Fibroblast of lung (primary cell): Measurements from ENCODE around the gene TBC1D8. TPM values are rescaled to one million over a fixed set of nuclear protein-coding genes. Genes with fewer than 3 reads are reported as not detected.

Source experiments
- DNase-seq, 2 donors: peaks; one replicate each; pipeline versions ENCODE4 v3.0.0 to v3.0.0-alpha.2; 2010; ENCODE audit warnings: low read depth in 2 of 2
- H2AFZ ChIP-seq: 2 replicates; pipeline ENCODE4 v1.5.1; 2012; ENCODE audit warnings: low read length, control low read depth, inconsistent platforms
- H3K27ac ChIP-seq: 2 replicates; pipeline ENCODE4 v1.5.1; 2011; ENCODE audit warnings: low read length, control low read depth; ENCODE audit not compliant: insufficient read depth
- H3K27me3 ChIP-seq: 2 replicates; pipeline ENCODE4 v1.5.1; 2011; ENCODE audit warnings: mild to moderate bottlenecking, low read length; ENCODE audit not compliant: control insufficient read depth, insufficient read depth
- H3K36me3 ChIP-seq: 2 replicates; pipeline ENCODE4 v1.5.1; 2011; ENCODE audit warnings: low read length; ENCODE audit not compliant: control insufficient read depth, insufficient read depth
- H3K4me1 ChIP-seq: 2 replicates; pipeline ENCODE4 v1.5.1; 2011; ENCODE audit warnings: low read length; ENCODE audit not compliant: control insufficient read depth, insufficient read depth; ENCODE audit errors: extremely low read depth
- H3K4me2 ChIP-seq: 2 replicates; pipeline ENCODE4 v1.5.1; 2011; ENCODE audit warnings: low read length, control low read depth; ENCODE audit not compliant: insufficient read depth; ENCODE audit errors: extremely low read depth
- H3K4me3 ChIP-seq, 4 experiments: fragments of 200-600 bp in 1 of 4; sonication (generic) in 1 of 4; replicated peaks in 1 of 4; 2 replicates each; pipeline ENCODE4 v1.5.1; 2011 to 2016; ENCODE audit warnings: low read length in 4 of 4, low read depth in 3 of 4, mild to moderate bottlenecking in 3 of 4, control low read depth in 2 of 4, inconsistent platforms in 1 of 4, mixed read lengths in 1 of 4; ENCODE audit not compliant: insufficient read depth in 1 of 4; ENCODE audit errors: control extremely low read depth in 1 of 4
- H3K79me2 ChIP-seq: 2 replicates; pipeline ENCODE4 v1.5.1; 2012; ENCODE audit warnings: mild to moderate bottlenecking, low read length, inconsistent platforms; ENCODE audit not compliant: control insufficient read depth, insufficient read depth
- H3K9ac ChIP-seq: 2 replicates; pipeline ENCODE4 v1.5.1; 2011; ENCODE audit warnings: mild to moderate bottlenecking, low read length, control low read depth; ENCODE audit not compliant: insufficient read depth
- H3K9me3 ChIP-seq: 2 replicates; pipeline ENCODE4 v1.5.1; 2012; ENCODE audit warnings: low read depth, low read length; ENCODE audit not compliant: control insufficient read depth, insufficient read depth
- H4K20me1 ChIP-seq: 2 replicates; pipeline ENCODE4 v1.5.1; 2011; ENCODE audit warnings: low read length; ENCODE audit not compliant: control insufficient read depth, insufficient read depth; ENCODE audit errors: extremely low read depth
- CTCF ChIP-seq, 2 donors: IDR thresholded peaks in 1 of 2; conservative IDR thresholded peaks in 1 of 2; 1 replicate in 1 of 2; 2 replicates in 1 of 2; pipeline ENCODE4 v1.5.1; 2011 to 2012; ENCODE audit warnings: low read length in 2 of 2, control low read depth in 1 of 2, inconsistent platforms in 1 of 2, low read depth in 1 of 2, mild to moderate bottlenecking in 1 of 2
- EZH2 ChIP-seq: IDR thresholded peaks from 2 replicates; pipeline ENCODE4 v1.5.1; 2012; ENCODE audit warnings: low read length, control low read depth, mild to moderate bottlenecking; ENCODE audit errors: missing control alignments
- polyA plus RNA-seq, 2 donors: library from polyadenylated mRNA; depleted of rRNA in 1 of 2; stranded (reverse) in 1 of 2; unstranded in 1 of 2; fragments of >200 nt; gene quantifications; 2 replicates each; pipeline ENCODE4 v1.2.1, GENCODE V29; 2011 to 2012; ENCODE audit warnings: missing spikeins in 1 of 2
- total RNA-seq: library from RNA; depleted of rRNA; stranded (reverse); fragments of >200 nt; gene quantifications from 2 replicates; pipeline ENCODE4 v1.2.1, GENCODE V29; 2014

TBC1D8 gene
- total and polyA plus RNA-seq, 2 donors (not counting 1 experiment from before 2014, with no cell fraction given) = 3.8 to 5.4 TPM

GRCh38 chr2:101109451-101110118 is 41.6 kb downstream of the TBC1D8 start:
- Histone ChIP-seq H3K4me3 (no peak overlapping the region), H3K4me1 (peaks cover 9% of the 10 kb centered on the region), H3K9me3 (no peaks in the 10 kb centered on the region), H3K9ac (no peak overlapping the region), H3K4me2 (no peak overlapping the region), H2AFZ (no peak overlapping the region), H3K27ac (no peak overlapping the region), H3K79me2 (no peaks in the 10 kb centered on the region), H4K20me1 (no peaks in the 10 kb centered on the region), H3K36me3 (no peaks in the 10 kb centered on the region), H3K27me3 (no peaks in the 10 kb centered on the region)
- TF ChIP-seq CTCF (conservative IDR thresholded peaks at IDR 0.05 in 1 of 2, IDR thresholded peaks at IDR 0.05 in 1 of 2; ENCODE audit: low read depth in 1 of 2, low read length in 2 of 2) = no peak
- no peak for TF ChIP-seq EZH2
- peak in 1 of 2 donors; percentile 34 for DNase-seq

GRCh38 chr2:101108357-101108756 is 42.8 kb downstream of the TBC1D8 start:
- Histone ChIP-seq H3K27me3 (no peaks in the 10 kb centered on the region), H4K20me1 (no peaks in the 10 kb centered on the region), H3K4me2 (no peak overlapping the region), H2AFZ (no peak overlapping the region), H3K9ac (no peak overlapping the region), H3K79me2 (no peaks in the 10 kb centered on the region), H3K4me1 (peaks cover 9% of the 10 kb centered on the region), H3K36me3 (no peaks in the 10 kb centered on the region), H3K9me3 (no peaks in the 10 kb centered on the region), H3K27ac (no peak overlapping the region), H3K4me3 (no peak overlapping the region)
- TF ChIP-seq EZH2 (no peak), CTCF (conservative IDR thresholded peaks at IDR 0.05 in 1 of 2, IDR thresholded peaks at IDR 0.05 in 1 of 2; ENCODE audit: low read depth in 1 of 2, low read length in 2 of 2) (no peak)
- no peak for DNase-seq

- H3K79me2 ChIP-seq = no peaks in the 10 kb centered on the region
Observed at GRCh38 chr2:101107241-101107640, 43.9 kb downstream of the TBC1D8 start.

More at GRCh38 chr2:101107241-101107640, 43.9 kb downstream of the TBC1D8 start:
- Histone ChIP-seq H3K4me3 (no peak overlapping the region), H3K27ac (no peak overlapping the region), H3K27me3 (no peaks in the 10 kb centered on the region), H3K36me3 (no peaks in the 10 kb centered on the region), H3K4me1 (peaks cover 8% of the 10 kb centered on the region), H3K4me2 (no peak overlapping the region), H3K9me3 (no peaks in the 10 kb centered on the region), H4K20me1 (no peaks in the 10 kb centered on the region), H3K9ac (no peak overlapping the region), H2AFZ (no peak overlapping the region)
- TF ChIP-seq EZH2 = no peak
- TF ChIP-seq CTCF (conservative IDR thresholded peaks at IDR 0.05 in 1 of 2, IDR thresholded peaks at IDR 0.05 in 1 of 2; ENCODE audit: low read depth in 1 of 2, low read length in 2 of 2) = no peak
- DNase-seq = peak in 1 of 2 donors; percentile 12
